Trophoblast cell (in vitro differentiated cells and primary cell): ENCODE results near the gene NPY.
A peak's percentile ranks its signal among the peaks of the same experiment; 100 is the strongest.

Experiments used
- DNase-seq, 2 donors: peaks; one replicate each; pipeline ENCODE4 v3.0.0-alpha.2; 2016
- H2AFZ ChIP-seq: 2 replicates; pipeline ENCODE4 v1.6.1; 2013; ENCODE audit warnings: low read length, moderate library complexity, mild to moderate bottlenecking; ENCODE audit not compliant: insufficient read depth, poor library complexity
- H2AK5ac ChIP-seq: 2 replicates; pipeline ENCODE4 v1.6.1; 2013; ENCODE audit warnings: mild to moderate bottlenecking, low read length
- H2BK120ac ChIP-seq: 2 replicates; pipeline ENCODE4 v1.6.1; 2013; ENCODE audit warnings: low read length, mild to moderate bottlenecking, moderate library complexity; ENCODE audit not compliant: insufficient read depth, poor library complexity
- H2BK12ac ChIP-seq: 2 replicates; pipeline ENCODE4 v1.6.1; 2013; ENCODE audit warnings: mild to moderate bottlenecking, low read length, moderate library complexity
- H2BK5ac ChIP-seq: 2 replicates; pipeline ENCODE4 v1.6.1; 2013; ENCODE audit warnings: low read length, low read depth, moderate library complexity, mild to moderate bottlenecking; ENCODE audit not compliant: poor library complexity
- H3K14ac ChIP-seq: 2 replicates; pipeline ENCODE4 v1.6.1; 2013; ENCODE audit warnings: mild to moderate bottlenecking, low read length
- H3K18ac ChIP-seq: 2 replicates; pipeline ENCODE4 v1.6.1; 2013; ENCODE audit warnings: mild to moderate bottlenecking, low read length
- H3K23ac ChIP-seq: 2 replicates; pipeline ENCODE4 v1.6.1; 2013; ENCODE audit warnings: low read length
- H3K27ac ChIP-seq: 2 replicates; pipeline ENCODE4 v1.5.1; 2013; ENCODE audit warnings: low read depth, mild to moderate bottlenecking, inconsistent platforms, low read length, moderate library complexity
- H3K27me3 ChIP-seq: 2 replicates; pipeline ENCODE4 v1.6.1; 2013; ENCODE audit warnings: inconsistent platforms, mild to moderate bottlenecking, low read length, moderate library complexity; ENCODE audit not compliant: insufficient read depth
- H3K36me3 ChIP-seq, 2 experiments: 1 replicate in 1 of 2; 2 replicates in 1 of 2; pipeline ENCODE4 v1.6.1; 2013; ENCODE audit warnings: low read length in 2 of 2, mild to moderate bottlenecking in 2 of 2, moderate library complexity in 1 of 2; ENCODE audit not compliant: insufficient read depth in 2 of 2, control insufficient read depth in 1 of 2
- H3K4ac ChIP-seq: 2 replicates; pipeline ENCODE4 v1.6.1; 2013; ENCODE audit warnings: low read depth, mild to moderate bottlenecking, low read length, moderate library complexity
- H3K4me1 ChIP-seq, 2 experiments: 1 replicate in 1 of 2; 2 replicates in 1 of 2; pipeline ENCODE4 v1.6.1; 2013; ENCODE audit warnings: low read length in 2 of 2, mild to moderate bottlenecking in 2 of 2, moderate library complexity in 1 of 2; ENCODE audit not compliant: insufficient read depth in 2 of 2, control insufficient read depth in 1 of 2
- H3K4me2 ChIP-seq: 2 replicates; pipeline ENCODE4 v1.6.1; 2013; ENCODE audit warnings: inconsistent platforms, mild to moderate bottlenecking, low read length, moderate library complexity
- H3K4me3 ChIP-seq: 2 replicates; pipeline ENCODE4 v1.5.1; 2013; ENCODE audit warnings: mild to moderate bottlenecking, low read depth, low read length, inconsistent platforms
- H3K79me1 ChIP-seq: one replicate; pipeline ENCODE4 v1.6.1; 2013; ENCODE audit warnings: low read length
- H3K79me2 ChIP-seq: 2 replicates; pipeline ENCODE4 v1.6.1; 2013; ENCODE audit warnings: low read length, mild to moderate bottlenecking; ENCODE audit not compliant: control insufficient read depth, insufficient read depth, poor library complexity
- H3K9ac ChIP-seq: 2 replicates; pipeline ENCODE4 v1.6.1; 2013; ENCODE audit warnings: mild to moderate bottlenecking, low read length
- H3K9me3 ChIP-seq: 2 replicates; pipeline ENCODE4 v1.6.1; 2013; ENCODE audit warnings: low read depth, mild to moderate bottlenecking, control low read depth, inconsistent platforms, low read length; ENCODE audit not compliant: insufficient read depth
- H4K12ac ChIP-seq: 2 replicates; pipeline ENCODE4 v1.6.1; 2013; ENCODE audit warnings: low read depth, mild to moderate bottlenecking, low read length, moderate library complexity
- H4K8ac ChIP-seq: 2 replicates; pipeline ENCODE4 v1.6.1; 2013; ENCODE audit warnings: low read depth, mild to moderate bottlenecking, low read length, moderate library complexity
- H4K91ac ChIP-seq: one replicate; pipeline ENCODE4 v1.6.1; 2013; ENCODE audit warnings: low read depth, mild to moderate bottlenecking, low read length, moderate library complexity
- WGBS: extraction: QIAGEN DNeasy Blood & Tissue Kit; methylation state at CpG from one replicate; pipeline ENCODE4 v1.1.7; 2013; ENCODE audit warnings: missing lambda C conversion rate; ENCODE audit not compliant: insufficient read length, insufficient coverage; ENCODE audit errors: extremely low coverage; 5-methylcytosine and 5-hydroxymethylcytosine counted together

The NPY gene

DNA sequence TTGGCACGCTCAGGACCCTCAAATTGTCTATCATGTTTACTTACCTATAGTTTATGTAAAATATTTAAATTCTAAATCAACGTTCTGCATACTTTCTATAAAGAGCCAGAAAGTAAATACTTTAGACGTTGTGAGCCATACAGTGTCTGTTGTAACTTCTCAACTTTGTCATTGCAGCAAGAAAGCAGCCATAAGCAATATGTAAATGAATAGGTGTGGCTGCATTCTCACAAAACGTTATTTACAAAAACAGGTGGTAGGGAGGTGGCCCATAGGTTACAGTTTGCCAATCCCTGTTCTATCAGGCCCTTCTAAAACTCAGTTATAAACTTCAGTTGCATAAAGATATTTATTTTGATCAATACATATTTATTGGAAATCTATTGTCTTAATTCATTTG is 12.1 kb upstream of the NPY start:
- Histone ChIP-seq H3K14ac (no peak overlapping the region), H3K27me3 (no peaks in the 10 kb centered on the region), H3K4me2 (no peak overlapping the region), H4K91ac (no peak overlapping the region), H3K23ac (no peak overlapping the region), H3K36me3 (no peaks in the 10 kb centered on the region), H2BK120ac (no peak overlapping the region), H4K12ac (no peak overlapping the region), H2BK5ac (no peak overlapping the region), H3K18ac (no peak overlapping the region), H3K9ac (no peak overlapping the region), H3K4ac (no peak overlapping the region), H3K27ac (no peak overlapping the region), H3K9me3 (no peaks in the 10 kb centered on the region), H2AK5ac (no peak overlapping the region), H3K79me1 (no peaks in the 10 kb centered on the region), H4K8ac (no peak overlapping the region), H3K4me1 (no peaks in the 10 kb centered on the region), H3K4me3 (no peak overlapping the region), H2BK12ac (no peak overlapping the region), H2AFZ (no peak overlapping the region), H3K79me2 (no peaks in the 10 kb centered on the region)
- WGBS, result no CpG with 5 or more reads among the region's 4 CpGs
- no peak for DNase-seq

DNA sequence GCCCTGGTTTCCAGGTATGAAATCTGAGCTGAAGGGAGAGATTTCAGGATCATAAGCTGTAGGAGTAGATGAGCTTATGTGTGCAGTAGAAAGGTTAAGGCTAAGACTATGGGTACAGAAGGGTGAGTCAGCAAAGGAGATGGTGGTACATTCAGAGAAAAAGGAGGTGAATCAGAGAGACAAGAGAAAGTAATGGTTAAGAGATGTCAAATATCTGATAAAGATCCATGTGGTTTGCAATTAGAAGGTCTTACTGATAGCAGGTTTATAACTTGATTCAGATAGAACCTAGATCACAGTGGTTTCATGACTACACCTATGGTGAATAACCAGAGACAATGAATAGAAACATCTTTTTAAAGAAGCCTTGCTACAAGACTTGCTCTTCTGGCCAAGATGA is 4.5 kb upstream of the NPY start:
- Histone ChIP-seq H3K36me3 (peaks cover 0 to 2% of the 10 kb centered on the region in 2 experiments), H3K23ac (no peak overlapping the region), H4K91ac (no peak overlapping the region), H3K4ac (no peak overlapping the region), H2BK12ac (no peak overlapping the region), H2BK5ac (no peak overlapping the region), H2AK5ac (no peak overlapping the region), H3K9ac (no peak overlapping the region), H3K9me3 (peaks cover 5% of the 10 kb centered on the region), H4K8ac (no peak overlapping the region), H2BK120ac (no peak overlapping the region), H3K4me2 (no peak overlapping the region), H3K79me1 (no peaks in the 10 kb centered on the region), H4K12ac (no peak overlapping the region), H3K27me3 (peaks cover 13% of the 10 kb centered on the region), H2AFZ (no peak overlapping the region), H3K27ac (no peak overlapping the region), H3K4me3 (no peak overlapping the region), H3K14ac (no peak overlapping the region), H3K18ac (no peak overlapping the region), H3K79me2 (no peaks in the 10 kb centered on the region), H3K4me1 (peaks cover 6% of the 10 kb centered on the region in 2 experiments)
- no peak for DNase-seq

DNA sequence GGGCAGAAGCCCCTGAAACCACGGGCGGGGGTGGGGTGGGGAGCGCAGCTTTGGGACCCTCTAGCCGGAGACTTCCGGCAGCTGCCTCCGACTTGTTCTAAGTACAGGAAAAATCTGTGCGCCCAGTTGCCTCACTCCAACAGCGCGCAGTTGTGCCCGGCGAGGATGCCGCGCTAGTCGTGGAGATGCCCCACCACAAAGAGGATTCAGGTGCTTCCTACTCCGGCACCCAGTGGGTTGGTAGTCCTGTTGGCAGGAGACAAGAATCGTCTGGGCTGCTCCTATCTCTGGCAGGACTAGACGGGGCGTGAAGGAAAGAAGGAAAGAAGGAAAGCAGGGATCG is 465 bp upstream of the NPY start:
- Histone ChIP-seq H2BK12ac (no peak overlapping the region), H2BK120ac (no peak overlapping the region), H4K91ac (no peak overlapping the region), H3K4me2 (peak overlapping the region; percentile 65), H3K4me3 (no peak overlapping the region), H2AFZ (no peak overlapping the region), H3K4ac (no peak overlapping the region), H4K8ac (no peak overlapping the region), H3K9me3 (peaks cover 3% of the 10 kb centered on the region), H2BK5ac (no peak overlapping the region), H3K27me3 (peaks cover 25% of the 10 kb centered on the region), H4K12ac (no peak overlapping the region), H3K79me1 (no peaks in the 10 kb centered on the region), H3K9ac (no peak overlapping the region), H3K4me1 (peaks cover 9 to 10% of the 10 kb centered on the region in 2 experiments), H3K23ac (no peak overlapping the region), H3K36me3 (peaks cover 0 to 2% of the 10 kb centered on the region in 2 experiments), H3K27ac (no peak overlapping the region), H2AK5ac (no peak overlapping the region), H3K18ac (no peak overlapping the region), H3K79me2 (no peaks in the 10 kb centered on the region), H3K14ac (no peak overlapping the region)
- DNase-seq, result no peak
- WGBS, result no CpG with 5 or more reads among the region's 19 CpGs

DNA sequence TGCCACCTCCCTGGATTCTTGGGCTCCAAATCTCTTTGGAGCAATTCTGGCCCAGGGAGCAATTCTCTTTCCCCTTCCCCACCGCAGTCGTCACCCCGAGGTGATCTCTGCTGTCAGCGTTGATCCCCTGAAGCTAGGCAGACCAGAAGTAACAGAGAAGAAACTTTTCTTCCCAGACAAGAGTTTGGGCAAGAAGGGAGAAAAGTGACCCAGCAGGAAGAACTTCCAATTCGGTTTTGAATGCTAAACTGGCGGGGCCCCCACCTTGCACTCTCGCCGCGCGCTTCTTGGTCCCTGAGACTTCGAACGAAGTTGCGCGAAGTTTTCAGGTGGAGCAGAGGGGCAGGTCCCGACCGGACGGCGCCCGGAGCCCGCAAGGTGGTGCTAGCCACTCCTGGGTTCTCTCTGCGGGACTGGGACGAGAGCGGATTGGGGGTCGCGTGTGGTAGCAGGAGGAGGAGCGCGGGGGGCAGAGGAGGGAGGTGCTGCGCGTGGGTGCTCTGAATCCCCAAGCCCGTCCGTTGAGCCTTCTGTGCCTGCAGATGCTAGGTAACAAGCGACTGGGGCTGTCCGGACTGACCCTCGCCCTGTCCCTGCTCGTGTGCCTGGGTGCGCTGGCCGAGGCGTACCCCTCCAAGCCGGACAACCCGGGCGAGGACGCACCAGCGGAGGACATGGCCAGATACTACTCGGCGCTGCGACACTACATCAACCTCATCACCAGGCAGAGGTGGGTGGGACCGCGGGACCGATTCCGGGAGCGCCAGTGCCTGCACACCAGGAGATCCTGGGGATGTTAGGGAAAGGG is 913 bp downstream of the NPY start:
- Histone ChIP-seq H2BK5ac (no peak overlapping the region), H3K36me3 (peaks cover 0 to 2% of the 10 kb centered on the region in 2 experiments), H2BK120ac (no peak overlapping the region), H4K91ac (no peak overlapping the region), H2BK12ac (no peak overlapping the region), H3K79me2 (no peaks in the 10 kb centered on the region), H3K79me1 (no peaks in the 10 kb centered on the region), H3K9me3 (peaks cover 3% of the 10 kb centered on the region), H3K14ac (no peak overlapping the region), H3K23ac (no peak overlapping the region), H3K9ac (no peak overlapping the region), H3K18ac (no peak overlapping the region), H3K4ac (no peak overlapping the region), H2AK5ac (no peak overlapping the region), H2AFZ (peak overlapping the region; percentile 50), H4K12ac (no peak overlapping the region), H3K4me3 (peak overlapping the region; percentile 50), H3K27ac (no peak overlapping the region), H3K4me2 (peak overlapping the region; percentile 65), H3K27me3 (peaks cover 25% of the 10 kb centered on the region), H3K4me1 (peaks cover 9 to 10% of the 10 kb centered on the region in 2 experiments), H4K8ac (no peak overlapping the region)
- WGBS, result no CpG with 5 or more reads among the region's 51 CpGs
- no peak for DNase-seq
